Islet of Langerhans (tissue), 1 donor: ENCODE measurements around the gene FRMPD4.
"Not testable (repeated sequence)": the region's sequence is repeated elsewhere in the genome, so short reads cannot be mapped to it uniquely, and the experiment has no call there.

ENCODE experiments used
- FAIRE-seq: peaks from one replicate; lab custom pipeline; 2011; peaks lifted over from hg19 to GRCh38; lab: Jason Lieb, UNC

The FRMPD4 gene

GRCh38 chrX:12538096-12538495 lies 399.8 kb downstream of the FRMPD4 start:
- not testable (repeated sequence) for FAIRE-seq

GRCh38 chrX:12542251-12542650 lies 404.0 kb downstream of the FRMPD4 start:
- not testable (repeated sequence) for FAIRE-seq

GRCh38 chrX:12548341-12548740 lies 410.1 kb downstream of the FRMPD4 start:
- FAIRE-seq = no peak

- FAIRE-seq = no peak
These were observed 410.5 kb downstream of the FRMPD4 start for GRCh38 chrX:12548746-12549145.

- FAIRE-seq = no peak
These were observed 415.9 kb downstream of the FRMPD4 start for GRCh38 chrX:12554206-12554605.

- FAIRE-seq = no peak
These were observed 424.8 kb downstream of the FRMPD4 start for GRCh38 chrX:12563121-12563520.

- FAIRE-seq = no peak
These were observed 425.9 kb downstream of the FRMPD4 start for GRCh38 chrX:12564221-12564620.

- FAIRE-seq = peak; percentile 99
These were observed 429.6 kb downstream of the FRMPD4 start for GRCh38 chrX:12567857-12568256.

- FAIRE-seq = no peak
These were observed 432.7 kb downstream of the FRMPD4 start for GRCh38 chrX:12570859-12571501.

GRCh38 chrX:12579311-12579710 lies 441.0 kb downstream of the FRMPD4 start:
- no peak for FAIRE-seq

GRCh38 chrX:12580548-12580947 lies 442.3 kb downstream of the FRMPD4 start:
- no peak for FAIRE-seq

GRCh38 chrX:12581546-12581945 lies 443.3 kb downstream of the FRMPD4 start:
- FAIRE-seq = no peak

- FAIRE-seq = no peak
These were observed 444.4 kb downstream of the FRMPD4 start for GRCh38 chrX:12582649-12583048.

- FAIRE-seq = no peak
These were observed 445.3 kb downstream of the FRMPD4 start for GRCh38 chrX:12583543-12583942.

- no peak for FAIRE-seq
These were observed 457.4 kb downstream of the FRMPD4 start for GRCh38 chrX:12595720-12596119.

GRCh38 chrX:12610079-12610478 lies 471.8 kb downstream of the FRMPD4 start:
- FAIRE-seq = no peak

GRCh38 chrX:12611471-12611870 lies 473.2 kb downstream of the FRMPD4 start:
- FAIRE-seq = no peak

GRCh38 chrX:12614266-12614665 lies 476.0 kb downstream of the FRMPD4 start:
- FAIRE-seq = no peak

- no peak for FAIRE-seq
These were observed 476.8 kb downstream of the FRMPD4 start for GRCh38 chrX:12615061-12615460.

- FAIRE-seq = no peak
These were observed 479.0 kb downstream of the FRMPD4 start for GRCh38 chrX:12617241-12617640.

- FAIRE-seq = no peak
These were observed 509.0 kb downstream of the FRMPD4 start for GRCh38 chrX:12647230-12647629.

- FAIRE-seq = no peak
These were observed 510.7 kb downstream of the FRMPD4 start for GRCh38 chrX:12648995-12649394.

- no peak for FAIRE-seq
These were observed 519.2 kb downstream of the FRMPD4 start for GRCh38 chrX:12657433-12657832.

GRCh38 chrX:12657881-12658280 lies 519.6 kb downstream of the FRMPD4 start:
- FAIRE-seq = no peak

GRCh38 chrX:12661464-12661863 lies 523.2 kb downstream of the FRMPD4 start:
- peak; percentile 100 for FAIRE-seq
